GM19455 (cell line): ENCODE results near the gene CYP46A1.

ENCODE experiments used
- ATAC-seq: cut with Tn5 transposase; IDR thresholded peaks from one replicate; pipeline ENCODE4 v1.9.1; 2021; ENCODE audit not compliant: unreplicated experiment

CYP46A1 gene

GRCh38 chr14:99707420-99707819, 23.3 kb downstream of the CYP46A1 start:
- no peak for ATAC-seq

DNA sequence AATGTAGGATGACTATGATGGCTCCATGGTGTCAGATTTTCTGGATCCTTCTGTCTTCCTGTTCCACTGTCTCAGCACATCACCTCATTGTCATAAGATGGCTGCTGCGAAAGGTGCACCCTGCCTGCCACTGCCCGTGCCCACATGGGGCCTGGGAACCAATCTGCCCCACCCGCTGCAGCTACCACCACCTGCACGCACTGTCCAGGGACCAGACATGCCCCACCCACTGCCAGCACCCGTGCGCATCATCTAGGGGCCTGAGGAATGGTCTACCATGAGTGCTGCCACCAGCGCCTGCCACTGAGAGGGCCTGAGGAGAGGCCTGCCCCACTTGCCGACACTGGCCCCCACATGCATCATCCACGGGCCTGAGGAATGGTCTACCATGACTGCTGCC, 23.8 kb downstream of the CYP46A1 start:
- no peak for ATAC-seq

DNA sequence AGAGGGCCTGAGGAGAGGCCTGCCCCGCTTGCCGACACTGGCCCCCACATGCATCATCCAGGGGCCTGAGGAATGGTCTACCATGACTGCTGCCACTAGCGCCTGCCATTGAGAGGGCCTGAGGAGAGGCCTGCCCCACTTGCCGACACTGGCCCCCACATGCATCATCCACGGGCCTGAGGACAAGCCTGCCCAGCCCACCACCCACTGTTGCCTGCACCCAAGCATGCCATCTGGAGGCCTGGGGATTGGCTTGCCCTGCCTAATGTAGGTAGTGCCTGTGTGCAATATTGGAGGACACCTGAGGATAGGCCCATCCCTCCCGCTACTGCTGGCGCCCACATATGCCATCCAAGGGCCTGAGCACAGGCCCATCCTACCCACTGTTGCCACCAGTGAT, 24.4 kb downstream of the CYP46A1 start:
- no peak for ATAC-seq

GRCh38 chr14:99713972-99714371, 29.9 kb downstream of the CYP46A1 start:
- ATAC-seq: no peak

DNA sequence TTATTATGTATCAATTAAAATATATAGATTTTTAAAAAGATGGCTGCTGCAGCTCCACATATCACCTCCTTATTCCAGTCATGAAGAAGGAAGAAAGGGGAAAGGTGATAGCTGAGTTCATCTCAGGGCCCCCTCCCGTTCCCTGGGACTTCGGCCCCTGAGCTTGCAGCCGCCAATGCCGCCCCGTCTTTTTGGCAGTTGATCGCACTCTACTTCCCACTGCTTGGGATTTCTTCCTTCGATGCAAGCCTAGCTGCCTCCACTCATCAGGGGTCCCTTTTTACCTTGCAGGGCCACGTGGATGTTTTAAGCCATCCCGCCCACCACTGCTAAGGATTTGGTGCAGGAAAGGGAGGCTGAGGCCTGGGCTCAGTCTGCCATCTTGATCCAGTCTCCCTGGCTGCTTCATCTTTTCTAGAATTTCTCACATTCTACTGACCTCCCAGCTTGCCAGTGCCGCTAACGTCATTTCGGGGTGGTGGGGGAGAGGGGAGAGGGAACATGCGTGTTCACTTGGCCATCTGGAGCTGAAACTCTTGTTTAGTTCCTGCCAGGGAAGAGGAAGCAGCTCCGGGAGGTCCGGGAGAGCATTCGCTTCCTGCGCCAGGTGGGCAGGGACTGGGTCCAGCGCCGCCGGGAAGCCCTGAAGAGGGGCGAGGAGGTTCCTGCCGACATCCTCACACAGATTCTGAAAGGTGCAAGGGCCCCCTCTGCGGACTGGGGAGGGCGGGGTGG, 31.3 kb downstream of the CYP46A1 start:
- no peak for ATAC-seq

GRCh38 chr14:99716091-99716849, 32.2 kb downstream of the CYP46A1 start:
- ATAC-seq: no peak

GRCh38 chr14:99716850-99717681, 33.0 kb downstream of the CYP46A1 start:
- no peak for ATAC-seq

DNA sequence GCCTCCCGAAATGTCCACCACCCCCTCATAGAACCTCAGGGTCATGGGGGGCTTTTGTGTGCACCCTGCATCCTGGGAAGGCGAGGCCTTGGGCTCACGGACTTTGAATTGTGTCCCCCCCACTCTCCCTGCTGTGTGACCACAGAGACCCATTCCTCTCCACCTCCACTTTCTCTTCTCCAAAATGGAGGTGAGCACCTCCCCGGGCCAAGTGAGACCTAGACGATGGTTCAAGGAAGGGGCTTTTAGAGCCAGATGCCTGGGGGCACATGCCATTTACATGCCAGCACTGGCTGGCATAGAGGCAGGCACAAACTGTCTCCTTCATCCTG, 33.5 kb downstream of the CYP46A1 start:
- ATAC-seq: no peak

DNA sequence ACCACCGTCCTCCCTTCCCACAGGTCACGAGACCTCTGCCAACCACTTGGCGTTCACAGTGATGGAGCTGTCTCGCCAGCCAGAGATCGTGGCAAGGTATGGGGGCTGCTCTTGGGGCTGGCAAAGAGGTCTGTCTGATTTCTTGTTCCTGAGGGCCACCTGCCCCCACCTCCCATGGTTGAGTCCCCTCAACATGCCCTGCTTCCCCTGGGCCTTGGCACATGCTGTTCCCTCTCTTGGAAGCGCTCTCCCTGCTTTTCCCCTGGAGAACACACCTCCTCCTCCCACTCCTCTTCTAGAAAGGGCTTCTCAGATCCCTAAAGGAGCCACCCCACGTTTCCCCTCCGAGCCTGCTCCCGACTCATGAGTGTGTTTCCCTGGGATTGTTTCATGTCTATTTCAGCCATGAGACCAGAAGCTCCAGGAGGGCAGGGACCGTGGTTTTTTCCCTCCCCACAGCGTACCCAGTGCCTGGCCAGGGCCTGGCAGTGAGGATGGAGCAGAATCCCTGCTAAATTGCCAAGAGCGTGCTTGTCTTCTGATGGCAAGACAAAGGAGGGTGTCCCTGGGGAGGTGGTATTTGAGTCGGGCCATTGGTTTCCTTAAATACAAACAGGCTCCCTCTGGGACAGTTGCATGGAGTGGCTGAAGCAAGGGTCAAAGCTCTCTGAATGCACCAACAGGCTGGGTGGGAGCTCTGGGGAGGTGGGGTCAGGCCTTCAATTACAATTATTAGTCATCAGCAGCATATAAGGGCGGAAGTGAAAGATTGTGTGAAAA, 34.1 kb downstream of the CYP46A1 start:
- peak; percentile 75 for ATAC-seq

DNA sequence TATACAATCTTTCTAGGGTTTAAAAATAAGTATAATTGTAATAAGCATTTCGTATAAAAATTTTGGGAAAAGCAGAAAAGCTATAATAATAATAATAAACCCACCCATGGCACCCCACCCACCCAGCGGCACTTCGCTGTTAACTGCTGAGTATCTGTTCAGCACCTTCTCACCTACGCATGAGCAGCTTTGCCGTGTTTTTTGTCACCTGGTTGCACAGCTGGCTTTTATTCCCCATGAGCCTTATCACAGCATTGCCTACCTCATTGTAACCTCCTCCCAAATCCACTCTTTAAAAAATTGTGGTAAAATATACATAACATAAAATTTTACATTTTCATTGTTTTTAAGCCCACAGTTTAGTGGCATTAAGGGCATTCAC, 34.7 kb downstream of the CYP46A1 start:
- ATAC-seq: no peak

- ATAC-seq: no peak
These were observed 37.1 kb downstream of the CYP46A1 start for GRCh38 chr14:99720941-99721791.

GRCh38 chr14:99721792-99722516, 37.9 kb downstream of the CYP46A1 start:
- no peak for ATAC-seq

DNA sequence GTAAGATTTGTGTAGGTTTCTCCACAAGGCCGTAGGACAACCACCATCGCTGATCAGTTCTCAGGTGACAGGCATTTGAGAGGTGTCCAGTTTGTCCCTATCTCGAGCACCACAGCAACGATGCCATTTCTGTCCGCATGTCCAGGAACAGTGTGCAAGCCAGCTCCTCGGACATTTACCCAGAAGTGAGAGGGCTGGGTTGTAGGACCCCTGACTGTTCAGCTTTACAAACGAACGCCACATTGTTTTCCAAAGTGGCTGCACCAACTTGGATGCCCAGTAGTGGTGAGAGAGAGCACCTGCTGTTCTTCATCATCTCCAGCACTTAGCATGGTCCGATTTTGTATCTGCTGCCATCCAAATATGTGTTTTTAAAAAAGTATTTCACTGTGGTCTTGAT, 38.6 kb downstream of the CYP46A1 start:
- ATAC-seq: no peak

DNA sequence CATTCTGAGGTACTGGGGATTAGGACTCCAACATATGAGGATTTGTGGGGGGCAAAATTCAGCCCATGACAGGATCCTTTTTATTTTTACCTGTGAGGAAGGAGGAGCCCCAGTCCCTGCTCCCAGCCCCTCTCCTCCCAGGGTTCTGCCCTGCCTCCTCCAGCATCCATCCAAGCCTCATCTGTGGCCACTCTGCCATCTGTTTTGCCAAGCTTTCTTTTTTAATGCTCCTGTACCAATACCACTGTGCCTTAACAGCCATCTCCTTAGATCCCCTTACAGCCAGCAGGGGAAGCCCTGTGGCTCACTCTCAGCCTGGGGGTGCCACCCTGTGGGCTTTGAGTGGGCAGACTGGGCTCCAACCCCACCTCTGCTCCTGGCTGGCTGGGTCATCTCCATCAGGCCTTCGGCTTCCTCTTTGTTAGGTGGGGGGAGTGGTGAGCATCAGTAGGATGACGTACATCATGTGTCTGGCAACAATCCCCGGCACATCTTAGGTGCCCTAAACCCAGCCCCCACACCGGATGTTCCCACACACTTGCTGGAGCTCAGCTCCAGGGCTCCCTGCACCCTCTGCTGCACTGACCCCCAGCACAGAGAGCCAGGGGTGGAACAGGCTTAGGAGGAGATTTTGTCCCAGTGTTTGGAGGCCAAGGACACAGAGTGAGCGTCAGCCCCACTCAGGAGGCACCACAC, 40.2 kb downstream of the CYP46A1 start:
- ATAC-seq: no peak

- ATAC-seq: no peak
These were observed 41.1 kb downstream of the CYP46A1 start for GRCh38 chr14:99724939-99725773.

GRCh38 chr14:99725774-99726537, 41.9 kb downstream of the CYP46A1 start:
- ATAC-seq: no peak

GRCh38 chr14:99726538-99727095, 42.5 kb downstream of the CYP46A1 start:
- no peak for ATAC-seq
